HG03565 (cell line): ENCODE data around the gene SPRTN.
"Not testable (repeated sequence)": the region's sequence is repeated elsewhere in the genome, so short reads cannot be mapped to it uniquely, and the experiment has no call there.

Source experiments
- ATAC-seq: cut with Tn5 transposase; IDR thresholded peaks from one replicate; pipeline ENCODE4 v1.9.1; 2021; ENCODE audit warnings: mild to moderate bottlenecking, moderate library complexity; ENCODE audit not compliant: unreplicated experiment

The SPRTN gene

DNA sequence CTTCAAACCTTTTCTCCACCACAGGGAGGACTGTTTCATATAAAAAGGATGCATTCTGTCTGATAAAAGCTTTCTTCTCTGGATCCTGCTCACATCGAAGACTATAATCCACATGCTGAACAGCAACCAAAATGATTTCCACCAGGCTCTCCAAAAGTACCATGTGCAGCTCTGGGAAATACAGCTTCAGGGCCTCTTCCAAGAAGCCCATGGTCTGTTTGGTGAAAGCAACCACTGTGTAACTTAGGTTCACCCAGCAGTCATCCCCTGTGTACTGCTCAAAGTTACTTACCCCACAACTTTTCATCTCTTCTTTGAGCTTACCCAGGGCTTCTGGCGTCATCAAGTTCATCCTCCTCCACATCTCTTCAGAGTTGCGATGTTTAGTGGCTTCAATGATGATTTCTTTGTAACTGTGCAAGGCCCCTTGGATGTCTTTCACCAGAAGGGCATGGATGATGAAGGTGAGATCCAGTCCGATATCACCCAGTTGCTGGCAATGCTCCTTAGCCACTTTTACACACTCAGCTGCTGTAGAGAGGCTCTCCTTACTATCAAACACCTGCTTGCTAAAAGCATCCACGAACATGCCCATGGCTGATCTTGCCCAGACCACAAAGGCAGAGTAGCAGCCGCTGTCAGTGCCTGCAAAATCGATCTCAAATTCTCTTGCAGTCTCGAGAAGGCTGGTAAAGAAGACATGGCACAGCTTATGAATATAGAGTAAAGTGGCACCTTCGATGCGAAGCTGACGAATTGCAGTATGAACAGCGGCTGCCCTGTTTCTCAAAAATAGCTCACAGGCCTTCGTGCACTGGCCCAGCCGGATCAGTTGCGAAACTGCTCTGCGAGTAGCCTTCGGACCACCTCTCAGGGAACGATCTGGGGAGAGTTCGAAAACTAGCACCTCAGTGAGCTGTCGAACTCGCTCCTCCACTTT is 2.2 kb upstream of the SPRTN start:
- no peak for ATAC-seq

DNA sequence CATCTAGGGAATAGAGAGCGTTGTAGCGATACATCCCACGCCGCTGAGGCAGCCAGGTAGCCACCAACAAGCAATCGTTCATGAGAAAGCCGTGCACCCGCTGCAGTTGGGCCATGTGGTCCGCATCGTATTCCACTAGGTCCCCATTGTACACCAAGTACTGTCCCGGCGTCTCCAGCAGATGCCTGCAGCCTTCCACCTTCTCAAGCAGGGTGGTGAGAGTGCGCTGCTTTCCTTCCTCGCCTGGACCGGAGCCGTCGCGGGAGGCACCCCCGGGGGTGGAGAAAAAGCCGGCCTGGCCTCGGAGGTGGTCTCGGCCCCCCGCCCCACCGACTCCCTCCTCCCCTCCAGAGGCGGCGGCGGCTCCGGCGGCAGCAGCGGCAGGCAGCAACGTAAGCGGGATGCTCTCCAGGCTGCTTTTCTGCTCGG is 1.0 kb upstream of the SPRTN start:
- ATAC-seq = no peak

DNA sequence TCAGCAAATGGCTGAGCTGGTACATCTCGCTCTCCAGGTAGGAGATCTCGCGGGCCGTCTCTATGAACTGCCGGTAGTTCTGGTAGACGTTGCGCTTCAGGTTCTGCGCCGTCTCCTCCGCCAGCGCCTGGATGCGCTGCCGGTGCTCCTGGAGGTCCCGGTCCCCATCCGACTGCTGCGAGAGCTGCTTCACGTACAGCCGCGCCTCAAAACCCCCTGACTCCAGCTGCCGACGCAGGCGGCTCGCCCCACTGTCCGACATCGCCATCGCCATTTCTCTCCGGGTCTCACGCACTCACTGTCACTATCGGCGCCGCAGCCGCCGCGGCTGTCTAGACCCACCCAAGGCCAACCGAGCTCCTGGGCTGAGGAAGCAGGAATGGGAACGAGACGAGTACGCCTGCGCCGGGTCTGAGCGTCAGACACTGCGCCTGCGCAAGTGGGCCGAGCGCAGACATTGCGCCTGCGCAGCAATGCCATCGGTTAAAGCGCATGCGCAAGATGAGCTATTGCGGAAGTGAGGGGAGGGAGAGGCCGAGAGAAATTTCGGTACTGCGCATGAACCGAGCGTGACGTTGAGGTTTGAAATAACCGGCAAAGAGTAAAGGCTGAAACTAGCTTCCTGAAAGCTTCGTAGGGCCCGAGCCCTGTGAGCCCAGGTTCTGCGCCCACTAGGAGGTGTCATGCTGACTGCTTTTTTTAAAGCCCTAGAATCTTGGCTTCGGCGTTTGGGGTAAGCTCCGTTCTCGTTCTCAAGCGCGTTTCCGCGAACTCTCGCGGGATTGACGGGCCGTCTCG is 422 bp upstream of the SPRTN start, which contains the start of gene EXOC8:
TSS of gene EXOC8 (minus strand) at position 381 of the 798 bp plus-strand sequence. CDS start at position 274, 107 bp downstream.
- ATAC-seq = peak; percentile 65

DNA sequence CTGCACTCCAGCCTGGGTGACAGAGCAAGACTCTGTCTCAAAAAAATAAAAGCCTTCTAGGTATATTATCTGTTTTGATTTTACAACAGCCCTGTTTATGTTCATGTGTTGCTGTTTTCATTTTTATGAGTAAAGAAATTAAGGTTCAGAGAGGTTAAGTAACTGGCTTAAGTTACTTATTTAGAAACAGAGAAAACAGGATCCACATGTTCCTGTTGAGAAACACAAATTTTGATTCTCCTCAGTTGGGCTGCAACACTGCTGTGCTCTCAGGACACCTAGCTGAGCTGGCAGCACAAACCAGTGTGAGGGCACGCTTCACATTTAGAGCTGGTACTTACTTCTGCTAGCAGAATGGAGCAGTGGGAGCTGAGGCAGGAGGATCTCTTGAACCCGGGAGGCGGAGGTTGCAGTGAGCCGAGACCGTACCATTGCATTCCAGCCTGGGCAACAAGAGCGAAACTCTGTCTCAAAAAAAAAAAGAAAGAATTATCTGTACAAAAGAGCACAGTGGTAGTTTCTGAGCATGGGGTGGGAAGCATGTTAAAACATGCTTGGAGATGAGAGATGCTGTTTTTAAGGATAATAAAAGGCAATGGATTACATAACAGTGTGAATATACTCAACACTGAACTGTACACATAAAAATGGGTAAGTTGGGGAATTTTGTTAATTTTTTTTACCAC is 2.4 kb downstream of the SPRTN start:
- ATAC-seq = no peak

DNA sequence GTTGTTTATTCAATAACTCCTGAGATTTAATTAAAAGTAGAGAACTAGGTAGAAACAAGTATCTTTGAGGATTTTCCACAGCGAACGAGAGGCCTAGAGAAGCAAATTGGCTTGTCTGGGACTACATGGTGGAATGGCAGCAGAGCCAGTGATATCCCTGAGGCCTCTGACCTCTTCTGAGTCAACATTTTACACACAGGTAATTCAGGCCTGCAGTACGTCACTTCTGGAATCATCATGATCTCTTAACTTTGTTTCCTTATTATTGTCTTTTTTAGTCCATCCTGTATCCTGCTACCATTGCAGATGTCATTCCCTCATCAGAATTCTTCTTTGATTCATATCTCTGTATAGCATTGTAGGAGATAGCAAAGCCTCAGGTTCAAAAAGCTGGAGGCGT is 9.9 kb downstream of the SPRTN start:
- ATAC-seq = no peak

DNA sequence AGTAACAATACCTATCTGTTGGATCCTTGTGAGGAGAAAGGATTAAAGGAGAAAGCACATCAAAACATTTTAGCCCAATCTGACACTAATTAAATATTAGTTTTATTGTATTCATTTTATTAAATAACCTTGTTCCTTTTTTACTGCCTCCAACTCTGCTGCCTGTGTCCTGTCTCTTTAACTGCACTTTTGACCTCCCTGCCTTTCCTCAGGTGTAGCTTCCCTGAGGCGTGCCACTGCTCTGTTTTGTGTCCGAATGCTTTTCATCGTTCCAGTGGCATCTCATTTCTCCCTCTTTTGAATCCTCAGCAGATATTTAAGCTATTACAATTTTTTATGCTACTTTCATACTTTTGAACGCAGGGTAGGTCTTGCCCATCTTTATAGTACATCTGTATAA is 10.3 kb downstream of the SPRTN start:
- no peak for ATAC-seq

DNA sequence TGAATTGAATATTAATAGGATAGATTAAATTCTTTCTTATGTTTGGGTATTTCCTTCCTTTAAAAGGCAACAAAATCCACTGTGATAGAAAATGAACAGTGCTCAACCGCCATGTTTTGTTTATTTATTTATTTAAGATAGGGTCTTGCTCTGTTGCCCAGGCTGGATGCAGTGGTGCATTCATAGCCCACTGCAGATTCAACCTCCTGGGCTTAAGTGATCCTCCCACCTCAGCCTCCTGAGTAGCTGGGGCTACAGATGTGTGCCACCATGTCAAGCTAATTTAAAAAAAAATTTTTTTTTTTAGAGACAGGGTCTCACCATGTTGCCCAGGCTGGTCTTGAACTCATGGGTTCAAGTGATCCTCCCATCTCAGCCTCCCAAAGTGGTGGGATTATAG is 10.8 kb downstream of the SPRTN start:
- not testable (repeated sequence) for ATAC-seq

DNA sequence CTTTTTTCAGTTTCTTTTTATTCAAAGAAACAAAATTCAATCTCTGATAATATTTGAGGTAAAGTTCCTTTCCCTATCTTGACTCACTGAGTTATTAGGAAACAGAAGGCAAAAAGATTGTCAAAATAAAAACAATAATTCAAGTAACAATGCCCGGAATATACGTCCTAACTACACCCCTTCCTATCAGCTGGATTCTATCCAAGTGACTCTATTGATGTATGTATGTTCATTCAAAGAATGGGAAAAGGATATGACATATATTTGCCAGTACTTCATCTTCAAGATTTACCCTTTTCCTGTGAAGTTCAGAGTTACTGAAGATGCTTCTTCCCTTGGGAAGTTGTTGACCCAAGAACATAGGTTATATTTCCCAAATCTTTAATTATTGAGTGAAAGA is 13.7 kb downstream of the SPRTN start:
- ATAC-seq = no peak

DNA sequence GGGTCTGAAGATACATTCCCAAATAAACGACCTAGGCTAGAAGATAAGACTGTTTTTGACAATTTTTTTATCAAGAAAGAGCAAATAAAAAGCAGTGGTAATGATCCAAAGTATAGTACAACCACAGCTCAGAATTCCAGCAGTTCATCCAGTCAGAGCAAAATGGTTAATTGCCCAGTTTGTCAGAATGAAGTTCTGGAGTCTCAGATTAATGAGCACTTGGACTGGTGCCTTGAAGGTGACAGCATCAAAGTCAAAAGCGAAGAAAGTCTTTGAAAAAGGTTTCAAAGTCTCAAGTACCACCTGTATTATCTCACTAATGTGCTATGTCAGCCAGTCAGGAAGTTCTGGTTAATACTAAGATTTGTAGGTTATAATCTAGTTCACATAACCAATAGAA is 15.0 kb downstream of the SPRTN start:
- ATAC-seq = no peak

DNA sequence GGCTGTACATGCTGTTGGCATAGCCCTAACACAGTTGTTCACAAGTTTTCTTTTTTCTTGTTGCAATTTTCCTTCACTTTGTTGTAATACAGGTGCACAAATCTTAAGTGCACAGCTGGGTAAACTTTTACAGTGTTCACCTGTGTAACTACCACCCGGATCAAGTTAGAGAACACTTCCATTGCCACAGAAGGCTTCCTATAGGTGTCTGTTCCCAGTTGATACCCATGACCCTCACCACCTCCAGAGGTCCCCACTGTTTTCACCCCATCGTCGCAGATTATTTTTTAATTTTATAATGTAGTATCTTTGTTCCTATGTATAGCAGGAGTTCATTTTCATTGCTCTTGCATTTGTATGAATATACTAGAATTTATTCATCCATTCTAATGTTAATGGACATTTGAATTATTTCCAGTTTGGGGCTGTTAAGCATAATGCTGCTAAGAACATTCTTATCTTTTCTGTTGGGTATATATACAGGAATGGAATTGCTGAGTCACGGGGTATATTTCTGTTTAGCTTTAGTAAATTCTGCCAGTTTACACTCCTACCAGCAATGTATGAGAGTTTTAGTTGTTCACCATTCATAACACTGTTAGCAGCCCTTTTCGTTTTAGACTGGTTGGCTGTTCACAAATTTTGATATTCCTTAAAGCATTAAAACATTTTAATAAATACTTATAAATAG is 16.4 kb downstream of the SPRTN start:
- ATAC-seq = no peak

DNA sequence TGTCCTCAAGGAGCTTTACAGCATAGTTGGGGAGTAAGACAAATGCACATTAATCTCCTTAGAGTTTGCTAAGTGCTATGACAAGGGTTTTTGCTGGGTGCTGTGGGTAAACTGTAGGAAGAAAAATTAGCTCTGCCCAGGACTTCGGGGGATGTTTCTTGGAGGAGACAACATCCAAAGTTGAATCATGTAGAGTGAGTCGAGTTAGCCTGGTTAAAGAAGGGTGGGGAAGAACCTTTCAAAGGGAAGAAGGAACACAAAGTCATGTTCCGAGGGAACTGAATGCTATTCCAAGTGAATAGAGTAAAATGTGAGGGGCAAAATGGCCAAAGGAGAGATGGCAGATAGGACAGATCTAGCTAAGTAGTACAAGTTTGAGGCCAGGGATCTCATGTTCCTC is 17.1 kb downstream of the SPRTN start:
- no peak for ATAC-seq

DNA sequence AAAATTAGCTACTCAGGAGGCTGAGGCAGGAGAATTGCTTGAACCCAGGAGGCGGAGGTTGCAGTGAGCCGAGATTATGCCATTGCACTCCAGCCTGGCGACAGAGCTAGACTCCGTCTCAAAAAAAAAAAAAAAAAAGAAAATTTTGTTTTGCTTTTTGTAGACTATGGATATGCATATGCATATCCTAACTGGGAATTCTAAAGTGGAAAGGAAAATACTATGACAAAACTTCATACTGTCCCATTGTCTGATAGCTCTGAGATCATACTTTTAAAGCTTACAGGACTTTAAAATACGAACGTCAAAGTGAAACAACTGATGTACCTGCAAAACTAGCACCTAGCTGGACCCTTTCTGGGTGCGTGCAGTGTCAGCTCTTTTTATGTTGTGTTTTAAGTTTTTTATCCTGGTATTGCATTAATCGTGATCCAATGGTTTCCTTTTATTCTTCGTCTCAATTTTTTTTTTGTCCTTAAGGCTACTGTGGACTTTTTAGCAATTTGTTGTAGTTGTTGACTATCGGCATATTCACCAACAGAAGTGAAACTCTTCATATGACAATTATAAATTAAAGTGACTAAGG is 19.2 kb downstream of the SPRTN start:
- no peak for ATAC-seq

DNA sequence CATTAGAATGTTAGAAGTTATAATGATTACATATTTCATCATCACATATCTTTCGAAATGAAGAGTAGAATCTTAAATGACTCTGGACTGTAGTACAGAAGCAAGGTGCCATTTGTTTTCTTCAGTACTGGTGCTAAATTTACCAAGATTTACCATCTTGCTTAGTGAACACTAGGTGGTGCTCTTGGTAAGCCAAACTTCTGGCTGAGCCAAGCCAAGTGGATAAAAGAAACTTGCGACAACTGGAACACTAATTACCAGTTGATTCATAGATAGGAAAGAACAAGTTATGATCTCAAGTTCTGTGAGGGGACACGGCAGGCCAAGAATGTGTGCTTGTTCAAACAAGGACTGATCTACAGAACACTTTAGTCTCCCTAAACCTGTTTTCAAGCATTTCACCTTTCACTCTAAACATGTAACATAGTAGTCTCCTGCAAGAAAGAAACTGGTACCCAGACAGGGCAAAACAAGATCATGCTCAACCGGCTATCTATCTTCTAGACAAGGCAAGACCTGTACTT is 19.8 kb downstream of the SPRTN start:
- ATAC-seq = peak; percentile 80

DNA sequence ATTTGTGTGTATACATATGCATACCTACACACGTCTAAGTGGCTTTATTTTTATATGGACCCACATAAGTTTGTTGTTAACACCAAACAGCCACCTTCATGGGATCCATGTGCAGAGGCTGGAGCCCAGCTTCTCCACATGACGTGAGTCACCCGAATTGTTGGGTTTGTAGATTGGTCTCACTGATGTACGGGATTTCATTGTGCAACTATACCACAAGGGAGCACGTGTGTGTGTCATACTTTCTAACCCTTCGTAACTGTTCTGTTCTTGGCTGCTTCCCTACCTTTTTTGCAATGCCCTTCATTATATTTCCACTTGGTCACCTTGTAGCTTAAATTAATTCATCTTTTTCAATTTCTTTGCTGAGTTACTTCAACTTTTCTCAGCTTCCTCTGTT is 21.0 kb downstream of the SPRTN start:
- no peak for ATAC-seq

DNA sequence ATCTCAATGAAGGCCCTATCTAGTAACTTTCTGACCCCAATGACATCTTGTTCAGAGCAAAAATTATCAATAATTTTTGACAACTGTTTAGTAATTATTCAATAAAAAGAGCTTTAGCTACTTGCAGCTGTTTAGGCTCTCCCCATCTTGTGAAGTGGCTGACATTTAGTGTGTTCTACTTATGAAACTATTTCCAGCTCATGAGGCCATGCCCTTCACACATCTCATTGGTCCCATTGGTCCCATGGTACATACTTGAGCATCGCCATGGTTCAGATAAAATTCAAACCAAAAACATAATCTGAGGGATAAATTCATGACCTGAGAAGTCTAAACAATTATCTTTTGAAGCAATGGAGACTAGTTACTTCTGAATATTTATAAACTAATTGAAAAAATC is 24.2 kb downstream of the SPRTN start:
- no peak for ATAC-seq

DNA sequence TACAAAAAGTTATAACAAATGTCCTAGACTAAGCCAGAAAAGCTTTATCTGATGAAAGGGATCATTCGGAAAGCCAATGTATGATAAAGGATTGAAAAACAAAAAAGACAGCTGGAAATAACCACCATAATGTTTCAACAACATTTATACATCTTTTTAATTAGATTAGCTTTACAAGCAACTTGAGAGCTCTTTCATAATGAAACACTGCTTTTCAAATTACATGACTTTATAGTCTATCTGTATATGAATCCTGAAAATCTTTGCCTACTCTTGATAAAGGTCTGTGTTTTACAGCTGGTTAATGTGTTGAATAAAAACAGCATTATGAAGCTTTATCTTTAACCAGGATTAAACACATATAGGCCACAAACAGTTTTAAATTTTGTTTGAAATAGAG is 25.5 kb downstream of the SPRTN start:
- no peak for ATAC-seq

DNA sequence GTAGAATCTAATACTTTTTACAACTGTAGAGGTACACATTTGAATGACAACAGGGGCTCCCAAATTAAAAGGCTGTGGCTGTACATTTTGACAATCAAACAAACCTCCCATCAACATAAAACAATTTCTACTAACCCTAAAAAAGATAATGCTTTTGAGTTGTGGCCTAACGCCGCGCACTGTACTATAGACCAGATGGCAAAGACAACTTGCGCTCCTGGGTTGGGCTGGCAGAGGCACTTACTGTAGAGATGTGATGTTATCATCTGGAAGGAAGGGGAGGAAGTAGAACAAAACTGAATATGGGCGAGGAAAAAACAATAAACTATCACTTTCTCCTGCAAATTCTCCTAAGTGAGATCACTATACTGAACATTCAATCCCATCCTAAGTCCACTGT is 26.1 kb downstream of the SPRTN start:
- no peak for ATAC-seq

DNA sequence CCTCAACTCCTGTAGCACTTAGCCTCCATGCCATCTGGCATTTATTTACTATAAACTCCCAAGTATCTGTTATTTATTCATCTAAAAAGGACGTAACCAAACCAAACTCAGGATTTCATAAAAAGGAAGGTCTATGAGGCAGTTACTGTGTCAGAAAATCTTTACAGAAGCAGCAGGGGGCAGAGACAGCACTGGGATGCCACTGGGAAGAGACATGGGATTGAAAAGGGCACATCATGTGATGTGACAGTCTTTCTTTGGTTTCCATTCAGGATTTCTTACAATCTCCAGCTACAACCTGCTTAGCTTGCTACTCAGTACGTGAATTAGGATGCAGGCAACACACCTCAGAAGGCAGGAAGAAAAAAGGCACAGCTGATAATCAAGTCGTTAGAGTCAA is 31.2 kb downstream of the SPRTN start:
- no peak for ATAC-seq

DNA sequence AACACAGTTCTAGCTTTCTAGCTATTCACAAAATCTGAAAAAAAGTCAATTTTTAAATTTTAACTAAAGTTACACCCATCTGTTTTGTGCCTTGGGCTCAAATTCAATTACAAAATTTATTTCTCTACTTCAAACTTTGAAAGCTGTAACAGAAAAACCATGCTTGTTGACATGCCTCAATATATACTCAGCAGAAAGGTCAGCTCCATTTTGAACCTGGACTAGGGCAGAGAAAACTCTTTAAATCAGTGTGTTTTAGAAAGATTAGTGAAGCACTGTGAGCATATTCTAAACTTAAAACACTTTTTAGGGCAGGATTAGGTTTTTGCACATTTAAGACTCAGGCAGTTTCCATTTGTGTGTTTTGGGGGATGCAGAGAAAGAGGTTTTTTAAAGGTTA is 34.4 kb downstream of the SPRTN start:
- ATAC-seq = no peak

DNA sequence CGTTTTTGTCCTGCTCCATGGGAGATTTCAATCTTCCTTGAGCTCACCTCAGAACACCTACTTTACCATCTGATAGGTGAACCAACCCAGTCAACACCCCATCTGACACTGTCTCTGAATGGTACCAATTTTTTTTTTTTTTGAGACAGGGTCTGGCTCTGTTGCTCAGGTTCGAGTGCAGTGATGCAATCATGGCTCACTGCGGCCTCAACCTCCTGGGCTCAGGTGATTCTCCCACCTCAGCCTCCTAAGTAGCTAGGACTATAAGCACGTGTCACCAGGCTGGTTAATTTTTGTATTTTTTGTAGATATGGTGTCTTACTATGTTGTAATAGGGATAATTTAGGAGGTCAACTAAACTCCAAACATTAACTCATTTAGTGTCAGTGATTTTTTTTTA is 36.3 kb downstream of the SPRTN start:
- ATAC-seq = no peak
